Activated T-cell treated with anti-CD3 and anti-CD28 coated beads for 24 hours (primary cell): ENCODE data around the gene ENKD1.

Source experiments
- DNase-seq: peaks from one replicate; pipeline ENCODE4 v3.0.0-alpha.2; 2020; ENCODE audit warnings: low read depth

The ENKD1 gene

GRCh38 chr16:67650023-67650422 is 16.5 kb downstream of the ENKD1 start:
- DNase-seq: no peak

DNA sequence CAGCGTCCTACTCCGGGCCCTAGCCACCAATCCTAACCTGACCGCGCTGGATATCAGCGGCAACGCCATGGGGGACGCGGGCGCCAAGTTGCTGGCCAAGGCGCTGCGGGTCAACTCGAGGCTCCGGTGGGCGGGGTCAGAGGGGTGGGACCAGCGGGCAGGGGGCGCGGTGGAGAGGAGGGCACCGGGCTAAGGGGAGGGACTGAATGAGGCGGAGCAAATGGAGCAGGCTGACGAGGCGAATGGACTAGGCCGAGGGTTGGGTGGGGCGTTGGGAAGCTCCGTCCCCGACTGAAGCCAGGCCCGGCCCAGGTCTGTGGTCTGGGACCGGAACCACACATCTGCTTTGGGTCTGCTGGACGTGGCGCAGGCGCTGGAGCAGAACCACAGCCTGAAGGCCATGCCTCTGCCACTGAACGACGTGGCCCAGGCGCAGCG is 17.0 kb downstream of the ENKD1 start:
- DNase-seq: no peak

DNA sequence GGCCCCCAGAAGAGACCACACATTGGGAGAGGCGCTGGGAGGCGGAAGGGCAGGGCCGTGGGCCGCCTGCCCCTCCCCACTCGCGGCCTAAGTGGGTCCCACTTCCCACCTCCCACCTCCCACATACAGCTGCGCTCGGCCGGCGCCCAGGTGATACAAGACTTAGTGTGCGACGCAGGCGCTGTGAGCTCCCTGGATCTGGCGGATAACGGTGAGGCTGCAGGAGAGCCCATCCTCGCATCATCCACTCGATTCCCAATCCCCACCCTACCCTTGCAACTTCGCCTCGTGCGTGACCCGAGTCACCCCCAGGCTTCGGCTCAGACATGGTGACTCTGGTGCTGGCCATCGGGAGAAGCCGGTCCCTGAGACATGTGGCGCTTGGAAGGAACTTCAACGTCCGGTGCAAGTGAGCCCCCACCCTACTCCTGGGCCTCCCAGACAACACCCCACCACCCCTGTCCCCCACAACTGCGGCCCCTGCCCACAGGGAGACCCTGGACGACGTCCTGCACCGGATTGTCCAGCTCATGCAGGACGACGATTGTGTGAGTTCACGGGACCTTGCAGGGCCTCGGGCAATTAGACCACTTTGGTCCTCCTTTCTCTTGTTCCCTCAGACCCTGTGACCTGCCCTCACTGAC is 17.7 kb downstream of the ENKD1 start:
- DNase-seq: no peak

GRCh38 chr16:67648088-67648763 is 18.3 kb downstream of the ENKD1 start:
- no peak for DNase-seq

- DNase-seq: no peak
These were observed 18.9 kb downstream of the ENKD1 start for GRCh38 chr16:67647681-67648080.

GRCh38 chr16:67647111-67647651 is 19.4 kb downstream of the ENKD1 start:
- no peak for DNase-seq

DNA sequence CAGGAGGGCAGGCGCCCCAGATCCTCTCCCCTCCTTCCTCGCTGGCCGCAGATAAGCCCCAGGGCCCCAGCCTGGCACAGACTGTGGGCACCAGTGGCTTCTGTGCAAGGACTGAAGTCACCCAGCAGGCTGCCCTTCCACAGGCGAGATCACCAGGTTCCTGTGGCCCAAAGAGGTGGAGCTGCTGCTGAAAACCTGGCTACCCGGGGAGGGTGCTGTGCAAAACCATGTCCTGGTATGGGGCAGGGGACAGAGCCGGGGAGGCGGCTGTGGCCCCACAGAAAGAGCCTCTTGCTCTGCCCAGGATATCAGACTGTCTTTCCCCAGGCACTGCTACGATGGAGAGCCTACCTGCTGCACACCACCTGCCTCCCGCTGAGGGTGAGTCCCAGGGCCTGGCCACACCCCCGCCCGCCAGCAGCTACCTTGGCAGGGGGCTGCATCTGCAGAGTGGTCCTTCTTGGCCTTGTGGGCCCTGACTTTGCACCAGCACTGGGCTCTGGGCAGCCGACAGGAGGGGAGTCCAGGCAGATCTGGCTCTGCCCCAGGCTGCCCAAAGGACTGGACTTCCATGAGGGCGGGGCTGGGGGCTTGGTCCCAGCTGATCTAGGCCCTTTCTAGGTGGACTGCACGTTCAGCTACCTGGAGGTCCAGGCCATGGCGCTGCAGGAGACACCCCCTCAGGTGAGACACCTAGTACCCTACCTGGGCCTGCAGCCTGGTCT is 21.0 kb downstream of the ENKD1 start:
- DNase-seq: no peak

DNA sequence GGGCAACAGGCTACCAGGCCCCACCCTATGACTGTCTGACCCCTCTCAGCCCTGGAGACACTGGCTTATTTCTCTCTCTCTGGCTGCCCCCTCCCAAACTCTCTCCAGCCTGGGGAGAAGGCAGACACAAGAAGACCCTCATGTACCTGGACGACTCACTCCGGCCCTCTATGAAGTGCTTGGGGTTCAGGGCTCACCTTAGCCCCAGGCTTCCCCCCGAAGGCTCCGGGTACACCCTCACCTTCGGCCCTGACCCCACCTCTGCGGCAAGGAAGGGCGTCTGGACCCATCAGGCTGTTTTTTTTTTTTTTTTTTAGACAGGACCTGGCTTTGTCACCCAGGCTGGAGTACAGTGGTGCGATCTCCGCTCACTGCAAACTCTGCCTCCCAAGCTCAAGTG is 22.5 kb downstream of the ENKD1 start:
- DNase-seq: no peak

GRCh38 chr16:67641779-67642708 is 24.5 kb downstream of the ENKD1 start:
- no peak for DNase-seq

DNA sequence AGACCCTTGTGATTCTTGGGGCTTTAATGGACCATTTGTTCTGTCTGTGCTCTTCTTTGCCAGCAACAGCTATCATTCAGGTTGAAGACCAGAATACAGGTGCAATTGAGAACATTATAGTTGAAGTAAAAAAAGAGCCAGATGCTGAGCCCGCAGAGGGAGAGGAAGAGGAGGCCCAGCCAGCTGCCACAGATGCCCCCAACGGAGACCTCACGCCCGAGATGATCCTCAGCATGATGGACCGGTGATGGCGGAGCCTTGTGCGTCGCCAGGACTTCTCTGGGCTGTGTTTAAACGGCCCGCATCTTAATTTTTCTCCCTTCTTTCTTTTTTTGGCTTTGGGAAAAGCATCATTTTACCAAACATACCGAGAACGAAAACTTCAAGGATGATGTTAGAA is 28.9 kb downstream of the ENKD1 start:
- no peak for DNase-seq

GRCh38 chr16:67636713-67637112 is 29.8 kb downstream of the ENKD1 start:
- DNase-seq: no peak

- no peak for DNase-seq
These were observed 34.0 kb downstream of the ENKD1 start for GRCh38 chr16:67632415-67633172.

DNA sequence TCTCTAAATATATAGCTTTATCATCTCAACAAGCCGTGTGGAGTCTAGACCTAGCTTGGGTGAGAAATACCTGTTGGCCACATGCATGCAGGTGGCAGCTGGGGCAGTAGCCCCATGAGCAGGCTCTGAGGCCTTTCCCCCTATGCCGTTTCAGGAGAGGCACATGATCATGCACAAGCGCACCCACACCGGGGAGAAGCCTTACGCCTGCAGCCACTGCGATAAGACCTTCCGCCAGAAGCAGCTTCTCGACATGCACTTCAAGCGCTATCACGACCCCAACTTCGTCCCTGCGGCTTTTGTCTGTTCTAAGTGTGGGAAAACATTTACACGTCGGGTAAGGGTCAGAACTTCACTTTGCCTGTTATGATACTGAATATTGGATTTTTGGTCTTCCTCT is 38.3 kb downstream of the ENKD1 start:
- no peak for DNase-seq

DNA sequence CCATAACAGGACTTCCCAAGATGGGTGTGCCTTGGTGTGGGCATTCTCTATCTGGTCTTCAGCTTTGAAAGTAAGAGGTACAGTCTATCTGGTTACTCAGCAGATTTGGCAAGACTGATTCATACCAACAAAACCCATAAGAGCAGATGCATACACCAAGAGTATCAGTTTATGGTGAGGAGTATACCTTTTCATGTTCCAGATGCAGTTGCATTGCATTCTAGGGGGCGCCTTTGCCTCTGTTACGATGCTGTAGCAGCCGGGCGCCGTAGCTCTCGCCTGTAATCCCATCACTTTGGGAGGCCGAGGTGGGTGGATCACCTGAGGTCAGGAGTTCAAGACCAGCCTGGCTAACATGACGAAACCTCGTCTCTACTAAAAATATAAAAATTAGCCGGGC is 52.7 kb downstream of the ENKD1 start:
- no peak for DNase-seq
